ENCODE results near the gene SETX.

The SETX gene

DNA sequence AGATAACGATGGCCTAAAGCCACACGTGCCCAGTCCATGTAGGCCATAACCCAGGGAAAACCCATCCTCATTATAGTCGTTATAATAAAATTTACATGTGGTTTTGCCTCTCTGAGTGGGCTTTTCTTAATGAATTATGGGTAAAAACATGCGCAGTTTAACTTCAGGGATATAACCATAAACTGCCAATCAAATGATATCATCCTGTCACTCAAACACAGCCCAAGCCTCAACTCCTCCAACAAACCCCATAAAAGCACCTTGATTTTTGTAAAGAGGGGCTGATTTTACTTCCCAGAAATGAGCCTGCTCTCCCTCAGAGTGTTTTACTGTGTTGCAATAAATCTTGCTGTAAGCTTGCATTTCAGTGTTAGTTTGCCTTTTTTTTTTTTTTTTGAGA is 15.8 kb upstream of the SETX start:
- no peak overlapping the region for H3K4me3 ChIP-seq (ENCODE audit: low read depth, low read length)
- TF ChIP-seq, protein P1, sequence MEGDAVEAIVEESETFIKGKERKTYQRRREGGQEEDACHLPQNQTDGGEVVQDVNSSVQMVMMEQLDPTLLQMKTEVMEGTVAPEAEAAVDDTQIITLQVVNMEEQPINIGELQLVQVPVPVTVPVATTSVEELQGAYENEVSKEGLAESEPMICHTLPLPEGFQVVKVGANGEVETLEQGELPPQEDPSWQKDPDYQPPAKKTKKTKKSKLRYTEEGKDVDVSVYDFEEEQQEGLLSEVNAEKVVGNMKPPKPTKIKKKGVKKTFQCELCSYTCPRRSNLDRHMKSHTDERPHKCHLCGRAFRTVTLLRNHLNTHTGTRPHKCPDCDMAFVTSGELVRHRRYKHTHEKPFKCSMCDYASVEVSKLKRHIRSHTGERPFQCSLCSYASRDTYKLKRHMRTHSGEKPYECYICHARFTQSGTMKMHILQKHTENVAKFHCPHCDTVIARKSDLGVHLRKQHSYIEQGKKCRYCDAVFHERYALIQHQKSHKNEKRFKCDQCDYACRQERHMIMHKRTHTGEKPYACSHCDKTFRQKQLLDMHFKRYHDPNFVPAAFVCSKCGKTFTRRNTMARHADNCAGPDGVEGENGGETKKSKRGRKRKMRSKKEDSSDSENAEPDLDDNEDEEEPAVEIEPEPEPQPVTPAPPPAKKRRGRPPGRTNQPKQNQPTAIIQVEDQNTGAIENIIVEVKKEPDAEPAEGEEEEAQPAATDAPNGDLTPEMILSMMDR (IDR thresholded peaks at IDR 0.05; ENCODE audit: low read depth, low read length, missing control alignments): no peak
- DNase-seq (ENCODE audit: low read depth): no peak

DNA sequence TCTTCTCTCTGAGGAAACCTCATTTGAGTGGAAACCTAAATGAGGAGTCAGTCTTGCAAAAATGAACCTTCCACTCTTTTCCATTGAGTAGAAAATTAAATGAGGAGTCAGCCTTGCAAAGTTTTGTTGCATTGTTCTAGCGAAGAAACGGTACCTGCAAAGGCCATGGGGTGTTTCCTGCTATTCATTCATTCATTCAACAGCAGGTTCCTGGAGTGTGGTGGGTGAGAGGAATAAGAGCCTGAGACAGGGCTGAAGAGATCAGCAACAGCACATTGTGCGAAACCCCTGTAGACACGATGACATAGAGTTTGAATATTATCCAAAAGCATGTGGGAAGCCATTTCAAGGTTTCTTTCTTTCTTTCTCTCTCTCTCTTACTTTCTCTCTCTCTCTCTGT is 14.6 kb upstream of the SETX start:
- TF ChIP-seq, protein P1 (IDR thresholded peaks at IDR 0.05; ENCODE audit: low read depth, low read length, missing control alignments): no peak
- no peak for DNase-seq (ENCODE audit: low read depth)
- H3K4me3 ChIP-seq (ENCODE audit: low read depth, low read length): no peak overlapping the region

DNA sequence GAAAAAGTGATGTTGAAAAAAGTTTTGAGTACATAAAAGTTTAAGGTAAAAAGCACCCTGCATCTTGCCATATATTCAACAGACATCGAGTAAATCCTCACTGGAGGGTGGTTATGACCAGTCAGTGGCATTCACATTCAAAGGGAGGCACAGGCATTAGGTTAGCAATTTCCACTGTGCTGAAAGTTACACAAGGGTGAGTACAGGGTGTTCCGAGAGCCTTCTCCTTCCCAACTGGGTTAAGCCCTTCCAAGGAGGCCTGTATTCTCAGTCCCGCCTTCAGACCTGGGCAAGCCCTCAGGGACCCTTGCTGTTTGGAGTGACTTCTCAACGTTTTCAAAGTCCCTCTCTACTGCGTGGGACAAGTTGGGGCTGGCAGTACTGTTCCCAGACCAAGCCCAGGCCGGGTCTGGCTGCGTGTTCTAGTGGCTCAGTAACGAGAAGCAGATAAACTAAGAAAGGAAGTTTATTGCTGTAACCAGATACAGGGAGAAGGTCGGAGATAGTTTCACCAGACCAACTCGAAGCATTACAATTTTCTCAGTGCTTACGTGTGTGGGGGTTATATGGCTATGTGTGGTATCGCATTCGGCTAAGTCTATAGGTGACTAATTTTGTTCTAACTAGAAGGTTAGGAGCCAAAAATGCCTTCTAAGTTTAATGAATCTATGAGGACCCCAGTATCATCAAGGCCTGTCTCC is 13.0 kb upstream of the SETX start:
- DNase-seq (ENCODE audit: low read depth): no peak
- TF ChIP-seq, protein P1 (IDR thresholded peaks at IDR 0.05; ENCODE audit: low read depth, low read length, missing control alignments): no peak
- H3K4me3 ChIP-seq (ENCODE audit: low read depth, low read length): no peak overlapping the region

DNA sequence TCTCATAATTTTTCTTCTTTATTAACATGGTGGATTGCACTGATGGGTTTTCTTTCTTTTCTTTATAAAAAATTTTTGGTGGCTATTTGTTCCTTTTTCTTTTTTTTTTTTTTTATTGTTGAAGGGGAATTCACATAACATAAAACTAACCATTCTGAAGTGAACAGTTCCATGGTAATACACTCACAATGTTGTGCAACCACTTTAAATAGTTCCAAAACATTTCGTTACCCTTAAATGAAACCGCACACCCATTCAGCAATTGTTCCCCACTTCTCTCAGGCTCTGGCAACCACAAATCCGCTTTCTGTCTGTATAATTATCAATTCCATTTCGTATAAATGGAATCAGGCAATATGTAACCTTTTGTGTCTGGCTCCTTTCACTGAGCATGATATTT is 11.7 kb upstream of the SETX start:
- no peak for DNase-seq (ENCODE audit: low read depth)
- TF ChIP-seq, protein P1 (IDR thresholded peaks at IDR 0.05; ENCODE audit: low read depth, low read length, missing control alignments): no peak

DNA sequence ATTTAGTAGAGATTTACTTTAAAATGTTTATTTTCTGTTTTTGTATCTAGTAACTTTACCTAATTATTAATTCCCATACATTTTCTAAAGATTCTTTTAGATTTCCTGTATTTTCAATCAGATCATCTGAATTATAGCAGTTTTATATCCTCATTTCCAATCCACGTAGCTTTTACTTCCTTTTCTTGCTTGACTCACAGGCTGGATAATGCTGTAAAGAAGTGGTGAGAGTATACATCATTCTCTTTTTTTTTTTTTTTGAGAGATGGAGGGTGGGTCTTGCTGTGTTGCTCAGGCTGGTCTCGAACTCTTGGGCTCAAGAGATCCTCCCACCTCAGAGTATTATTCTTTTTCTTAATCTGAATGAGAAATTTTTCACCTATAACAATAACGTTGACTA is 11.2 kb upstream of the SETX start:
- DNase-seq (ENCODE audit: low read depth): no peak
- TF ChIP-seq, protein P1 (IDR thresholded peaks at IDR 0.05; ENCODE audit: low read depth, low read length, missing control alignments): no peak
- H3K4me3 ChIP-seq (ENCODE audit: low read depth, low read length): no peak overlapping the region

More for the DNA sequence above, 11.7 kb upstream of the SETX start:
- no peak overlapping the region for H3K4me3 ChIP-seq (ENCODE audit: low read depth, low read length)

DNA sequence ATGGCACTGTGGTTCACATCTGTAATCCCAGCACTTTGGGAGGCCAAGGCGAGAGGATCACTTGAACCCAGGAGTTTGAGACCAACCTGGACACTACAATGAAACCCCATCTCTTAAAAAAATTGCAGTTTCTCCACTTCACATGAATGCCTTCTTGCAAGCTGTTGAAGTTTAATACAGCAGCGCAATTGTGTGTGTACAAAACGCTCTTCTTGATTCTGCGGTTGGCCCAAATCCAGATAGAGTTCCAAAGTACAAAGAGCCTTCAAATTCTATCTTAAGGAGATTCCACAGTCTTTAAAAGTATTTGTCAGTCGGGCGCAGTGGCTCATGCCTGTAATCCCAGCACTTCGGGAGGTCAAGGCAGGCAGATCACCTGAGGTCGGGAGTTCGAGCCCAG is 9.3 kb upstream of the SETX start:
- no peak overlapping the region for H3K4me3 ChIP-seq (ENCODE audit: low read depth, low read length)
- TF ChIP-seq, protein P1 (IDR thresholded peaks at IDR 0.05; ENCODE audit: low read depth, low read length, missing control alignments): no peak
- DNase-seq (ENCODE audit: low read depth): no peak

DNA sequence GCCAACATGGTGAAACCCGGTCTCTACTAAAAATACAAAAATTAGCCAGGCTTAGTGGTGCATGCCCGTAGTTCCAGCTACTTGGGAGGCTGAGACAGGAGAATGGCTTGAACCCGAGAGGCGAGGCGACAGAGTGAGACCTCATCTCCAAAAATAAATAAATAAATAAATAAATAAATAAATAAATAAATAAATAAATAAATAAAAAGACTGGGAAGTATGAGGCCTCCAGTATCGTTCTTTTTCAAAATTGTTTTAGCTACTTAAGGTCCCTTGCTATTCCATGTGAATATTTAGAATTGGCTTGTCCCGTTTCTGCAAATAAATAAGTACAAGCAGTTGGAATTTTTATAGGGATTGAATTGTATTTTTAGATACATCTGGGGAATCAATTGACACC is 3.0 kb upstream of the SETX start:
- TF ChIP-seq, protein P1 (IDR thresholded peaks at IDR 0.05; ENCODE audit: low read depth, low read length, missing control alignments): no peak
- no peak overlapping the region for H3K4me3 ChIP-seq (ENCODE audit: low read depth, low read length)
- no peak for DNase-seq (ENCODE audit: low read depth)

Measured in GM12864 (cell line).